SU-DHL-6 (cell line): ENCODE results near the gene ST7.

Experiments used
- H2AFZ ChIP-seq: fragments of 200-600 bp; sonication (generic); 2 replicates; pipeline ENCODE4 v1.6.1; 2014; ENCODE audit warnings: low read depth, mild to moderate bottlenecking, moderate library complexity, mixed read lengths, antibody characterized with exemption, low read length; ENCODE audit not compliant: severe bottlenecking
- H3F3A ChIP-seq: fragments of 200-600 bp; shearing (Covaris generic); 2 replicates; pipeline ENCODE4 v1.6.0; 2016; ENCODE audit warnings: antibody characterized with exemption, mild to moderate bottlenecking; ENCODE audit not compliant: insufficient read depth
- H3K27ac ChIP-seq: fragments of 200-600 bp; sonication (generic); 2 replicates; pipeline ENCODE4 v1.5.1; 2016; ENCODE audit warnings: low read depth, mild to moderate bottlenecking, low read length, moderate library complexity, mixed read lengths
- H3K27me3 ChIP-seq: fragments of 200-600 bp; sonication (generic), shearing (Covaris generic); 2 replicates; pipeline ENCODE4 v1.6.0; 2014; ENCODE audit warnings: mild to moderate bottlenecking, low read length
- H3K36me3 ChIP-seq: fragments of 200-600 bp; sonication (generic); 2 replicates; pipeline ENCODE4 v1.6.1; 2014; ENCODE audit warnings: mild to moderate bottlenecking, low read length, mixed read lengths
- H3K4me2 ChIP-seq: fragments of 300-600, 200-600 bp; shearing (Covaris generic), sonication (generic); 2 replicates; pipeline ENCODE4 v1.6.0; 2014; ENCODE audit warnings: low read length, low read depth, mild to moderate bottlenecking; ENCODE audit not compliant: poor library complexity, severe bottlenecking
- H3K4me3 ChIP-seq: fragments of 200-600 bp; sonication (generic); 2 replicates; pipeline ENCODE4 v1.5.1; 2014; ENCODE audit warnings: antibody characterized with exemption, low read length, mild to moderate bottlenecking, mixed read lengths; ENCODE audit not compliant: insufficient read depth, poor library complexity, severe bottlenecking
- H3K79me2 ChIP-seq: fragments of 200-600 bp; sonication (generic); 2 replicates; pipeline ENCODE4 v1.6.1; 2014; ENCODE audit warnings: mild to moderate bottlenecking, low read length, moderate library complexity; ENCODE audit not compliant: insufficient read depth
- H3K9ac ChIP-seq: fragments of 200-600 bp; sonication (generic); 2 replicates; pipeline ENCODE4 v1.7.0; 2014; ENCODE audit warnings: mild to moderate bottlenecking, low read length
- H3K9me2 ChIP-seq: fragments of 200-600 bp; sonication (generic); replicated peaks from 2 replicates; pipeline ENCODE4 v1.6.1; 2014; ENCODE audit warnings: low read length; ENCODE audit not compliant: insufficient read depth
- H3K9me3 ChIP-seq: fragments of 200-600 bp; sonication (generic); 2 replicates; pipeline ENCODE4 v1.6.1; 2014; ENCODE audit warnings: low read length, mixed read lengths; ENCODE audit not compliant: insufficient read depth
- H4K20me1 ChIP-seq: fragments of 200-600 bp; sonication (generic); 2 replicates; pipeline ENCODE4 v1.6.1; 2014; ENCODE audit warnings: low read depth, mild to moderate bottlenecking, antibody characterized with exemption, low read length, moderate library complexity, mixed read lengths
- EZH2phosphoT487 ChIP-seq: fragments of 200-600 bp; sonication (generic), shearing (Covaris generic); conservative IDR thresholded peaks from 2 replicates; pipeline ENCODE4 v1.6.1; 2018; ENCODE audit warnings: mild to moderate bottlenecking, antibody characterized with exemption, low read length, moderate library complexity, mixed read lengths
- TF ChIP-seq, protein P1 (sequence below): fragments of 200-600 bp; sonication (generic); IDR thresholded peaks from one replicate; pipeline ENCODE4 v1.5.1; 2017; ENCODE audit warnings: antibody characterized with exemption, mild to moderate bottlenecking, low read length, moderate library complexity; ENCODE audit not compliant: insufficient read depth, poor library complexity, severe bottlenecking

ST7 gene

DNA sequence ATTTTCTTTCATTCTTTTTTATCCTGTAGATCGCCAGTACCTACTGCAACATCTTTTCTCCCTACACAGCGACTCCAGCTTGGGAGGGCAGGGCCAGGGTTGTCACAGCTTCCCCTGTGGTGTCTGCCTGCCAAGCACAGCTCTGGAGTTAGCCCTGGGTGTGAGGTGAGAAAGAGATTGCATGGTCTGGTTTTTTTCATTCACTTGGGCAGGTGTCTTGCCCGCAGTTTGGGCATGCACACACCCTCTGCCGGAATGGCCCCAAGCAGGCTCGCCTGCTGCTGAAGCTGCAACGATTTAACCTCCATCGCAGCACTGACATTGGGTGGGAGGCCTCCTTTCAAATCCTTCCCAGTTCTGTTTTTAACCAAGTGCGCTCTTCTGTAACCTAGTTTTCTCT lies 236.8 kb downstream of the ST7 start:
- Histone ChIP-seq H3F3A (no peaks in the 10 kb centered on the region), H3K36me3 (no peaks in the 10 kb centered on the region), H3K27me3 (no peaks in the 10 kb centered on the region), H3K4me3 (no peak overlapping the region), H3K9me2 (no peaks in the 10 kb centered on the region), H4K20me1 (no peaks in the 10 kb centered on the region), H3K4me2 (no peak overlapping the region), H3K27ac (no peak overlapping the region), H3K79me2 (no peaks in the 10 kb centered on the region), H2AFZ (no peak overlapping the region), H3K9me3 (no peaks in the 10 kb centered on the region), H3K9ac (no peak overlapping the region)
- no peak for TF ChIP-seq EZH2phosphoT487
- TF ChIP-seq, protein P1, sequence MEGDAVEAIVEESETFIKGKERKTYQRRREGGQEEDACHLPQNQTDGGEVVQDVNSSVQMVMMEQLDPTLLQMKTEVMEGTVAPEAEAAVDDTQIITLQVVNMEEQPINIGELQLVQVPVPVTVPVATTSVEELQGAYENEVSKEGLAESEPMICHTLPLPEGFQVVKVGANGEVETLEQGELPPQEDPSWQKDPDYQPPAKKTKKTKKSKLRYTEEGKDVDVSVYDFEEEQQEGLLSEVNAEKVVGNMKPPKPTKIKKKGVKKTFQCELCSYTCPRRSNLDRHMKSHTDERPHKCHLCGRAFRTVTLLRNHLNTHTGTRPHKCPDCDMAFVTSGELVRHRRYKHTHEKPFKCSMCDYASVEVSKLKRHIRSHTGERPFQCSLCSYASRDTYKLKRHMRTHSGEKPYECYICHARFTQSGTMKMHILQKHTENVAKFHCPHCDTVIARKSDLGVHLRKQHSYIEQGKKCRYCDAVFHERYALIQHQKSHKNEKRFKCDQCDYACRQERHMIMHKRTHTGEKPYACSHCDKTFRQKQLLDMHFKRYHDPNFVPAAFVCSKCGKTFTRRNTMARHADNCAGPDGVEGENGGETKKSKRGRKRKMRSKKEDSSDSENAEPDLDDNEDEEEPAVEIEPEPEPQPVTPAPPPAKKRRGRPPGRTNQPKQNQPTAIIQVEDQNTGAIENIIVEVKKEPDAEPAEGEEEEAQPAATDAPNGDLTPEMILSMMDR, result no peak

DNA sequence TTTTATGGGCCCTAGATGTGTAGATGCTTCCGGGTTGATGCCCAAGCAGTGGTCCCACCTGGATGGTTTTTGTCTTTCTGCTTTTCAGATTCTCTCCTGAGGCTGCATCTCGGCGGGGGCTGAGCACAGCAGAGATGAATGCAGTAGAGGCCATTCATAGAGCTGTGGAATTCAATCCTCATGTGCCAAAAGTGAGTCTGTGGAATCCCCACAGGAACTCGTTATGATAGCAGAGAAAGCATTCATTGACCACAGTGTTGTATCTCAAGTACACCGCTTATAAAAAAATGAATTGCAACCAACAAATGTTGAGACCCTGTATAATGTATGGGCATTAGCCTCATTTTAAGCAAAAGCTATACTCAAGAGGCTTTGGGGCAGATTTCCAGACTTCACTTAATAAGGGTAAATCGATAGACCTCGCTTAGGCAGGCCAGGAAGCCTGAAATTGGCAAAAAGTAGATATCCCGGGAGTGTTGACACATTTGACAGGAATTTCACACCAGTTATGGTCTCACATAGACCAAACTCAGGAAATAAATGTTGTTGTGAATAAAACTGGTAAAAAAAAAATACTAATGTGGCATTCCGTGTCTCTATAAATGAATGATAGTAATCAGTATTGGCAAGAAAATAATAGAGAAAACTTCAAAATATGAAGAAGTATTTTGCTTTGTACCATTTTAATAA lies 237.6 kb downstream of the ST7 start:
- no peak overlapping the region for H3K27ac ChIP-seq
- H3K27me3 ChIP-seq, result no peaks in the 10 kb centered on the region
- H3K79me2 ChIP-seq, result no peaks in the 10 kb centered on the region
- H3K4me3 ChIP-seq, result no peak overlapping the region
- no peak overlapping the region for H2AFZ ChIP-seq
- H3K9ac ChIP-seq, result no peak overlapping the region
- H3K9me2 ChIP-seq, result no peaks in the 10 kb centered on the region
- no peak for TF ChIP-seq EZH2phosphoT487
- TF ChIP-seq, protein P1, result no peak
- no peaks in the 10 kb centered on the region for H4K20me1 ChIP-seq
- no peaks in the 10 kb centered on the region for H3K9me3 ChIP-seq
- H3K36me3 ChIP-seq, result no peaks in the 10 kb centered on the region
- H3K4me2 ChIP-seq, result no peak overlapping the region
- H3F3A ChIP-seq, result no peaks in the 10 kb centered on the region

DNA sequence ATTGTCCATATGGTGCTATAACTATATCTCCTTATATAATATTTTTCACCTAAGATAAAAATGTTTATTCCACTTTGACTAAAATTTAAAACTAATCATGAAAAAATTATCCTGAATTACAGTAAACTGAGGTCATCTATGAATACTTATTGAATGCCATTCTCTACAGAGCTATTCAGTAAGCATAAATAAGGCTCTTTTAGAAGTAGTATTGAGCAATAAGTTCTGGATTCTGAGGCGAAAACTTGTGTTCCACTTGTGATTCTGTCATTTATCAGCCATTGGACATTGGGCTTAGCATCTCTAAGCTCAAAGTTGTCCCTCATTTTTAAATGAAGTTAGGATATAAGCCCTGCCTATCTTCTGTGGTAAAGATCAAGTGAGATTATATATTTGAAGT lies 238.8 kb downstream of the ST7 start:
- no peak overlapping the region for H3K27ac ChIP-seq
- no peak for TF ChIP-seq EZH2phosphoT487
- TF ChIP-seq, protein P1, result no peak
- H2AFZ ChIP-seq, result no peak overlapping the region
- no peaks in the 10 kb centered on the region for H3K27me3 ChIP-seq
- no peaks in the 10 kb centered on the region for H3K79me2 ChIP-seq
- H4K20me1 ChIP-seq, result no peaks in the 10 kb centered on the region
- H3K9me2 ChIP-seq, result no peaks in the 10 kb centered on the region
- H3K4me2 ChIP-seq, result no peak overlapping the region
- no peaks in the 10 kb centered on the region for H3K9me3 ChIP-seq
- H3K36me3 ChIP-seq, result no peaks in the 10 kb centered on the region
- H3F3A ChIP-seq, result no peaks in the 10 kb centered on the region
- H3K4me3 ChIP-seq, result no peak overlapping the region
- no peak overlapping the region for H3K9ac ChIP-seq

- Histone ChIP-seq H3K4me3 (no peak overlapping the region), H3K9me3 (no peaks in the 10 kb centered on the region), H3K27ac (no peak overlapping the region), H3K9ac (no peak overlapping the region), H3K79me2 (no peaks in the 10 kb centered on the region), H3F3A (no peaks in the 10 kb centered on the region), H3K27me3 (no peaks in the 10 kb centered on the region), H3K36me3 (no peaks in the 10 kb centered on the region), H3K4me2 (no peak overlapping the region), H2AFZ (no peak overlapping the region), H4K20me1 (no peaks in the 10 kb centered on the region), H3K9me2 (no peaks in the 10 kb centered on the region)
- no peak for TF ChIP-seq EZH2phosphoT487
- TF ChIP-seq, protein P1, result no peak
These were observed 240.3 kb downstream of the ST7 start for GRCh38 chr7:117193564-117193963.
